NT2/D1 (cell line): ENCODE measurements around the gene CAMSAP2.

Experiments
- SUZ12 ChIP-seq: IDR thresholded peaks from 2 replicates; pipeline ENCODE4 v1.6.1; 2011; ENCODE audit not compliant: insufficient read length, insufficient read depth; ENCODE audit errors: extremely low read depth
- YY1 ChIP-seq: IDR thresholded peaks from 2 replicates; pipeline ENCODE4 v1.6.1; 2011; ENCODE audit not compliant: insufficient read length, insufficient read depth

DNA sequence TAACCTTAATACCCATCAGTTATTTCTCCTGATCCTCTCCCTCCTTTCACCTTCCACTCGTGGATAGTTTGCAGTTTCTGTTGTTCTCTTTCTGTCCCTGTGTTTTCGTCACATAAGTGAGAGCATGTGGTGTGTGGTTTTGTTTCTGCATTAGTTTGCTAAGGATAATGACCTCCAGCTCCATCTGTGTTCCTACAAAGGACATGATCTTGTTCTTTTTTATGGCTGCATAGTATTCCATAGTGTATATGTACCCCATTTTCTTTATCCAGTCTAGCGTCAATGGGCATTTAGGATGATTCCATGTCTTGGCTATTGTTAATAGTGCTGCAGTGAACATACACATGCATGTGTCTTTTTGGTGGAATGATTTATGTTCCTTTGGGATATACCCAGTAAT, 97.5 kb downstream of the CAMSAP2 start:
- no peak for TF ChIP-seq YY1
- TF ChIP-seq SUZ12: no peak
